Immature natural killer cell (primary cell): ENCODE measurements around the gene SMIM31. TPM values are rescaled to one million over a fixed set of nuclear protein-coding genes. Genes with fewer than 3 reads are reported as not detected.
A peak's percentile ranks its signal among the peaks of the same experiment; 100 is the strongest.

Experiments used
- DNase-seq, 3 donors: peaks; one replicate each; pipeline ENCODE4 v3.0.0; 2022; ENCODE audit warnings: mixed read lengths in 1 of 3
- H3K27ac Mint-ChIP-seq, 6 donors: one replicate each; pipeline ENCODE4 v1.8.0; 2020; ENCODE audit warnings: mixed read lengths in 6 of 6, mild to moderate bottlenecking in 5 of 6, inconsistent platforms in 4 of 6, moderate library complexity in 3 of 6
- H3K27me3 Mint-ChIP-seq, 3 donors: one replicate each; pipeline ENCODE4 v1.8.0; 2020 to 2021; ENCODE audit warnings: low read depth in 3 of 3, mild to moderate bottlenecking in 3 of 3, mixed read lengths in 3 of 3, moderate library complexity in 3 of 3, inconsistent platforms in 1 of 3
- H3K36me3 Mint-ChIP-seq, 3 donors: one replicate each; pipeline ENCODE4 v1.8.0; 2020; ENCODE audit warnings: mixed read lengths in 3 of 3, inconsistent platforms in 2 of 3, mild to moderate bottlenecking in 2 of 3
- H3K4me1 Mint-ChIP-seq, 2 donors: one replicate each; pipeline ENCODE4 v1.8.0; 2020; ENCODE audit warnings: inconsistent platforms in 2 of 2, mild to moderate bottlenecking in 2 of 2, mixed read lengths in 2 of 2, moderate library complexity in 1 of 2
- H3K4me3 Mint-ChIP-seq, 5 donors: one replicate each; pipeline ENCODE4 v1.8.0; 2020; ENCODE audit warnings: mild to moderate bottlenecking in 5 of 5, mixed read lengths in 5 of 5, inconsistent platforms in 3 of 5, moderate library complexity in 3 of 5
- H3K9me3 Mint-ChIP-seq, 6 donors: one replicate each; pipeline ENCODE4 v1.8.0; 2020; ENCODE audit warnings: mild to moderate bottlenecking in 6 of 6, mixed read lengths in 6 of 6, inconsistent platforms in 4 of 6, moderate library complexity in 3 of 6
- polyA plus RNA-seq, 3 donors: library from polyadenylated mRNA; unstranded; fragments of 300-500 nt; fragmentation: Illumina TruSeq; gene quantifications; one replicate each; pipeline ENCODE4 v1.2.3, GENCODE V29; 2021

SMIM31 gene
- polyA plus RNA-seq, result not detected

DNA sequence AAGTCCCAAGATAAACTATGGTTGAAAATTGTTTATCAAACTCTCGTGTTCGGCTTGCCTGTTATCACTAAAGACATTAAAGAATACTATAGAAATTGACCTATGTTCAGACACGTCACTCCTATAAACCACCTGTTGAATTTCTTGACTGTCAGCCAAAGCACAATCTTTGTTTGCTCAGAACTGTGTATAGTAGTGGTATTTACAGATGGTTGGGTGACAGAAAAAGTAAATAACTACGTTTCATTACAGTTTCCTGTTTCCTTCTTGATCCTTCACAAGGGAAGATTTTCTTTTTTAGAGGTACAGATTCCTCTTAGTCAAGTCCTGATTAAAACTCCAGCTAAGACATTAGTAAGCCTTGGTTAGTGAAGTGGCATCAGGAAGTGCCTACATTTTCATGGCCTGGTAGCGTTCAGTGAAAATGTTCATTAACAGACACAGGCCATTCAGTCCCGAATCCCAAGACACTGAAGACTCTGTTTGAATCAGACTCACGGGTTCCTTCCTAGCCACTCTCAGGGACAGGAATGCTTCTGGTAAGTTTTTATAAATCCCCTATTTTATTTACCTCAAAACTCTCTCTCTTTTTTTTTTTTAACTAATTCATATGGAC, at the start of gene SMIM31:
TSS of gene SMIM31 (plus strand) at position 259 of the 616 bp plus-strand sequence. CDS start 16,313 bp downstream, outside the sequence.
- Mint-ChIP-seq H3K27me3 (peaks cover 0 to 10% (median 1%) of the 10 kb centered on the region in 3 donors), H3K9me3 (peaks cover 0 to 19% (median 11%) of the 10 kb centered on the region in 6 donors), H3K4me3 (no peak within 1 kb of the TSS), H3K27ac (no peak within 1 kb of the TSS), H3K4me1 (no peaks in the 10 kb centered on the region), H3K36me3 (no peaks in the 10 kb centered on the region)
- DNase-seq, result no peak

DNA sequence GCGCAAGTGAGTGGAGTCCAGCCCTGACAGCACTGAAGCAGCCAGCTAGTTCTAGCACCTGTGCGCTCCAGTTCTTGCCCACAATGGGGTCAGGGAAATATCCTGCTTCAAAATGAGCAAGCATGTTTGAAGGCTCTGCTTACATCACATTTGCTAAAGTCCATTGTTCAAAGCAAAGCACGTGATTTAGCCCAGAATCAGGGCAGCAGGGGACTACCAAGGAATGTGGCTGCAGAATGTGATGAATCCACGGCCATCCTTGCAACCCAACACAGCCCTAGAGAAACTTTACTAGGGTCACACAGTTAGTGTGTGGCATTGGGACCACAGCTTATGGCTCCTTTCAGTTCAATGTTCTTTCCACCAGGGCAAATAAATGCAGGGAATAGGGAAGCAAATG, 47.3 kb upstream of the SMIM31 start:
- H3K27ac Mint-ChIP-seq, result no peak overlapping the region
- DNase-seq, result no peak
- H3K27me3 Mint-ChIP-seq, result peaks cover 0 to 2% (median 1%) of the 10 kb centered on the region in 3 donors
- H3K36me3 Mint-ChIP-seq, result no peaks in the 10 kb centered on the region
- H3K4me3 Mint-ChIP-seq, result no peak overlapping the region
- no peaks in the 10 kb centered on the region for H3K9me3 Mint-ChIP-seq
- H3K4me1 Mint-ChIP-seq, result no peaks in the 10 kb centered on the region

DNA sequence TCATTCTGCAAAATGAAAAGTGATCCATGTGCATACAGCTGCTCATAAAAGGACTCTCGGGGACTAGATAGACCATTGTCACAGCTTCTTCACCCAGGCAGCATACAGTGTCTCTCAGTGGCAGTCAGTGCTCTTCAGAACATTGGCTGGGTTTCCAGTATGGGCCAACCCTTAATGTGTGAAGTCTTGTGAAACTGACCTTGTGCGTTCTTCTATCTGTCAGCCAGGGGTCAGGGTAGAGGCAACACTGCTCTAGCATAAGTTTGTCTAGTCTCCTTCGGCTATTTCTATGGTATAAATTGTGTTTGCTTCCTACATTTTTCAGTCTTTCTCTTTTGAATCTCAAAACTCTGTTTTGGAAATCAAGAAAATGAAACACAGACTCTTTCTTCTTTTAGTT, 37.0 kb upstream of the SMIM31 start:
- Mint-ChIP-seq H3K27ac (no peak overlapping the region), H3K4me1 (no peaks in the 10 kb centered on the region)

DNA sequence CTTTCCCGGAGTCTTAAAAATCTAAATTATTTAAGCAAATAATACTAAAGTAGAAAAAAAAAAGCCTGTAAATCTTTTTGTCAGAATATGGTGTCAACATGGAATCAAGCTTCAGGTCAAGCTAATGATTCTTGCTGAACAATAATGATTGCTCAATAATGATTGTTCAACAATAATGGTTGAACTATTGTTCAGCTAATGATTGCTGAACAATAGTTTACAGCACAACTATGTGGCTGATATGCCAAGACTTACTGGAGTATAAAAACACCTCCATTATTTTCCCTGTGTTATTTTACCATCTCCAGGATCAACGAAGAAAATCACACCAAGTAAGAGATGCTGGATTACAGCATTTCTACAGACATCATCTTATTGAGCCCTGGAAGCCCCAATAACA, 35.1 kb upstream of the SMIM31 start:
- Mint-ChIP-seq H3K4me3 (no peak overlapping the region), H3K4me1 (peaks cover 2 to 5% of the 10 kb centered on the region in 2 donors), H3K27ac (no peak overlapping the region), H3K36me3 (peaks cover 0 to 6% (median 0%) of the 10 kb centered on the region in 3 donors), H3K27me3 (peaks cover 0 to 10% (median 1%) of the 10 kb centered on the region in 3 donors), H3K9me3 (no peaks in the 10 kb centered on the region)
- no peak for DNase-seq

More for the DNA sequence above, 37.0 kb upstream of the SMIM31 start:
- H3K27me3 Mint-ChIP-seq, result peaks cover 0 to 10% (median 0%) of the 10 kb centered on the region in 3 donors
- no peak for DNase-seq
- H3K36me3 Mint-ChIP-seq, result no peaks in the 10 kb centered on the region
- H3K4me3 Mint-ChIP-seq, result no peak overlapping the region
- H3K9me3 Mint-ChIP-seq, result peaks cover 0 to 3% (median 0%) of the 10 kb centered on the region in 6 donors

DNA sequence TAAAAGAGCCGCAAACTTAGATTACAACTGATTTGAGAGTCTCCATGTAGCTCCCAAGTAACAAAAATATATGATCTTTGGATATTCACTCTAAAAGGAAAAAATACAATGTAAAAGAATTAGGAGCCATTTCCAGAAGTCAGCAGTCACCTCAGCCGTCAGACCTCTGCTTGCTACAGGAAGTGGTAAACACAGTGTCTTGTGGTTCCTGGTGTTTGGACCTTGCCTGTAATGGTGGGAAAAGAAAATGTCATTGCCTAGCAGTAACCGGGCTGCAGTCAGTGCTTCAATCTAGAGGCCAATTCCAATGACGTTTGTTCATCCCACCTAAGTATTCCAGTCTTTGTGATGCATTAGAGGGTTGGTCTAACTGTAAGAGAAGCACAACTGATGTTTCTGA, 28.9 kb upstream of the SMIM31 start:
- DNase-seq, result peak; percentile 45 to 47 (median 46)
- Mint-ChIP-seq H3K27ac (peak overlapping the region in 3 of 6 donors; percentile 22 to 64 (median 47)), H3K27me3 (peaks cover 0 to 7% (median 3%) of the 10 kb centered on the region in 3 donors), H3K4me1 (peaks cover 27 to 29% of the 10 kb centered on the region in 2 donors), H3K9me3 (no peaks in the 10 kb centered on the region), H3K36me3 (peaks cover 0 to 7% (median 0%) of the 10 kb centered on the region in 3 donors), H3K4me3 (peak overlapping the region; percentile 43 to 74 (median 56))

DNA sequence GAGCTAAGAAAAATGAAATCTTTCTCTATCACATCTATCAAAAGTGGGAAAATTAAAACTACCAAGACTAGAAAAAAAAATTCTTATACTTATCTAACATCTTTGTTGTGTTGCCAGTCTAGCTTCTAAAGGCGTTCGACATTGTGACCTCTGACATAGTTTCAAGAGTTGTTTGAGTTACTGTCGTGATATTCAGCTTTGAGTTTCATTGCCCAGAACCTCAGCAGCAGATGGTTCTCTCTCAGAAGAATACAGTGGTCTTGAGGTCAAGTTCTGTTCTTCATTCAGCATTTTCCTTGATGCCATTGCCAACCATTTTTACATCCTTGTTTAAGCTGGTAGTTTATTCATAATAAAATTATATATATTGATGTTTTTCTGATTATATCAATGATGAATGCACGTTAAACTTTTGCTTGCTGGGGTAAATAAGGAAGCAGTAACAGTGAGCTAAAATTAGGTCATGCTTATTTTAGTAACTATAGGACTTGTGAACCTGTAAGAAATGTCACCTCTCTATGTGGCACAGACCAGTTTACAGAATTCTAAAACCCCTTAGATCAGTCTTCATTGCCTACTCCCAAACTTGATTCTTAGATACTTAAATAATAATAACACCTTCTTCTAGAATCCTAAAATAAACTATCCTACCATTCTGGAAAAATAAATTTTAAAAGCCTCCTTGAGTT, 23.1 kb upstream of the SMIM31 start:
- Mint-ChIP-seq H3K4me1 (peaks cover 25% of the 10 kb centered on the region in 2 donors), H3K4me3 (peak overlapping the region in 1 of 5 donors; percentile 36), H3K27me3 (peaks cover 0 to 8% (median 1%) of the 10 kb centered on the region in 3 donors), H3K9me3 (no peaks in the 10 kb centered on the region), H3K36me3 (no peaks in the 10 kb centered on the region), H3K27ac (peak overlapping the region in 1 of 6 donors; percentile 10)
- DNase-seq, result no peak

DNA sequence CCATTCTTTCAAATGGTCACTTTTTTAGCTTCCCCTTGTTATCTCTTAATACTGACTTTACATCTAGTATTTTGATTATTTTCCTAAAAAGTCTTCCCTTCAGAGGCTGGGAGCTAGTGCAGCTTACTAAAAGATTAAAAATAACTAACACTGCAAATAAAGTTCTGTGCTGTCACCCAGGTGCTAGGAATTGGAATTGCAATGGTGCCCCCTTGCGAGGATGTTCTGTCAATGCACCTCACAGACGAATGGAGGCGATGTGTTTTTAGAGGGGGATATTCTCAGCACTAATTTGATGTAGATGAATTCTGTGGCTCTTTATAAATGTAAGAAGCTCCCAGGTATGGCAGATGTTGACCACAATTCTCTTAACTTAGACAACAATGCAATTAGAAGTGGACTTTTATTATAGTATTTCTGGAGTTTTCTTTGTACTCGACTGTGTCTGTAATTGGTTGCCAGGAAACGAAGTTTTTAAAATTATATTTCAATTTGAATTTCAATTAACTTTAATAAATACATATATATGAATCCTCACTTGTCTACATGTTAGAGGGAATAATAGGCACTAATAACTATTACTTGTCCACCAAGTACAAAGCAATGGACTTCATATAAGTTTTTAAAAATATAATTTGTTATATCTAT, 22.0 kb upstream of the SMIM31 start:
- Mint-ChIP-seq H3K4me3 (peak overlapping the region in 2 of 5 donors; percentile 21 to 46), H3K36me3 (no peaks in the 10 kb centered on the region), H3K27ac (peak overlapping the region in 1 of 6 donors; percentile 19), H3K9me3 (no peaks in the 10 kb centered on the region), H3K27me3 (peaks cover 0 to 8% (median 1%) of the 10 kb centered on the region in 3 donors), H3K4me1 (peaks cover 23 to 25% of the 10 kb centered on the region in 2 donors)
- DNase-seq, result peak; percentile 25 to 53 (median 42)

DNA sequence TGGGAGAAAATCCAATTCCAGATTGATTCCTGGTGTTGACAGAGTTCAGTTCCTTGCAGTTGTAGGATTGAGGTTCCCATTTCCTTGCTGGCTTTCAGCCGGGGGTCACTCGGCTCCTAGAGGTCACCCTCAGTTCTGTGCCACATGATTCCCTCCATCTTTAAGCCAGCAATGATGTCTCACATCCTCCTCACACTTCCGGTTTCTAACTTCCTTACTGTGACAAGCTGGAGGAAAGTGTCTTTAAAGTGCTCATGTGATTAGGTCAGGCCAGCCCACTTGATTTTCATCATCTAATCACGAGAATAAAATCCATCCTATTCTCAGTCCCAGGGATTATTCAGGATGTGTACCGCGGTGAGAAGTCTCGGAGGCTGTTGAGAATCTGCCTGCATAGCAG, 19.4 kb upstream of the SMIM31 start:
- Mint-ChIP-seq H3K4me3 (no peak overlapping the region), H3K27ac (no peak overlapping the region), H3K36me3 (no peaks in the 10 kb centered on the region), H3K4me1 (peaks cover 23 to 25% of the 10 kb centered on the region in 2 donors), H3K27me3 (peaks cover 0 to 7% (median 2%) of the 10 kb centered on the region in 3 donors), H3K9me3 (no peaks in the 10 kb centered on the region)
- DNase-seq, result no peak

DNA sequence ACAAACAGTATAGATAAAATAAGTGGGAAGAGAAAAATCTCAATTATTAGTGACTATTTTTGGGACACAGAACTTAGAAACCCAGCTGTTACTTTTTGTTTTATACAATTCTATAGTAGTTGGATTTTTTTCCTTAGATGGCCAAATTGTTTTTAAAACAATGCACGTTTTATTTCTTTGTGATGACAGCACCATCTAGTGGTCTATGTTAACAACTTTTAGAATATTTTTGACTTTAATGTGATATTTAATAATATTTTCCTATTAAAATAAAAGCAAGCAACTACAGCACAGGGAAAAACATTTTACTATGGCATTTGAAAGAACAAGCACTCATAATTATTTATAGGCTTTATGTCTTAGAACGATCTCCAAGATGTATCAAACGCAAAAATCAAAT, 5.6 kb upstream of the SMIM31 start:
- H3K9me3 Mint-ChIP-seq, result peaks cover 0 to 19% (median 5%) of the 10 kb centered on the region in 6 donors
- no peak overlapping the region for H3K4me3 Mint-ChIP-seq
- peak in 1 of 3 donors; percentile 17 for DNase-seq
- no peak overlapping the region for H3K27ac Mint-ChIP-seq
- H3K36me3 Mint-ChIP-seq, result no peaks in the 10 kb centered on the region
- peaks cover 0 to 2% (median 1%) of the 10 kb centered on the region in 3 donors for H3K27me3 Mint-ChIP-seq
- H3K4me1 Mint-ChIP-seq, result no peaks in the 10 kb centered on the region

DNA sequence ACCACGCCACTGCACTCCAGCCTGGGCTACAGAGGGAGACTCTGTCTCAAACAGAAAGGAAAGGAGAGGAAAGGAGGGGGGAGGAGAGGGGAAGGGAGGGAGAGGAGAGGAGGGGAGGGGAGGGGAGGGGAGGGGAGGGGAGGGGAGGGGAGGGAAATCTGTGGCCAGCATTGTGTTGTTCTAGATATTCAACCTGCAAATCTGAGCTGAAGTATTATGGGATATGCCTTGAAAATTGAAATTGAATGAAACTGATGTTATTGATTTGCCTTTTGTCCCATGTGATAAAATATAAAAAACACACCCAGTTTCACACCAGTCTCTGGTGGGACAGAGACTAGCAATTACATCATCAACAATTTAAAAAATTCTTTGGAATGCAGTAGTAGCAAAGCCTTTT, 1.5 kb downstream of the SMIM31 start:
- Mint-ChIP-seq H3K36me3 (no peaks in the 10 kb centered on the region), H3K27ac (no peak overlapping the region), H3K4me1 (no peaks in the 10 kb centered on the region), H3K9me3 (peaks cover 0 to 19% (median 11%) of the 10 kb centered on the region in 6 donors), H3K27me3 (peaks cover 0 to 12% (median 0%) of the 10 kb centered on the region in 3 donors), H3K4me3 (no peak overlapping the region)
- no peak for DNase-seq

DNA sequence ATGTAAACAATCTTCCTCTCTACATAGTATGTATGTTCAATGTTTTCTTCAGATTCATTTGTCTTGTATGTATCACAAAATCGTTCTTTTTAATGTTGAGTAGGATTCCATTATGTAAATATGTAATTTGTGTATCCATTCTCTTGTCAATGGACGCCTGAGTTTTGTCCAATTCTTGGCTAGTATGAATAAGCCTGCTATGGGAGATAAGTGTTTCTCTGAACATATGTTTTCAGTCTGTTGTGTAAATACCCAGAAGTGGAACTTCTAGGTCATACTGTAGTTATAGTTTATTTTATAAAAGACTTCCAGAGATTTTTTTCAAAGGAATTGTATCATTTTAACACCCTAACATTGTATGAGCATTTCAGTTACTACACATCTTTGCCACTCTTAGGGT, 2.8 kb downstream of the SMIM31 start:
- H3K4me3 Mint-ChIP-seq, result no peak overlapping the region
- H3K27me3 Mint-ChIP-seq, result peaks cover 0 to 12% (median 0%) of the 10 kb centered on the region in 3 donors
- no peak for DNase-seq
- H3K36me3 Mint-ChIP-seq, result no peaks in the 10 kb centered on the region
- no peak overlapping the region for H3K27ac Mint-ChIP-seq
- H3K9me3 Mint-ChIP-seq, result peaks cover 0 to 17% (median 10%) of the 10 kb centered on the region in 6 donors
- no peaks in the 10 kb centered on the region for H3K4me1 Mint-ChIP-seq

DNA sequence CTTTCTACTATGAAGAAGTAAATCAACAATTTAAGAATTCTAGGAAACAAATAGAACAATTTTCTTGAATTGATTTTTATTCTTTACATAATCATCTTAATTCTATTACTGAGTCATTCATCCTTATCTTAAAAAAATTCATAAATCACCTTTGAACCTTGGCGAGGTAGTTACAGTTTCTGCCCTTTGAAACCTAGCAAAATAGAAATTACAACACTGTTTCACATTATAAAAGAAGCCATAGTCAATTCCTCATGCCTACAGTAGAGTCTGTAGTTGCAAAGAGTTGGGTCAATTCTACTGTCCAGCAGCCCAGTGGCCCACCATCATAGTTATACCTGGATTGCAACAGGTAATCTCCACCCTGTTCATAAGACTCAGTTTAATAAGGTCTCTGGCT, 7.3 kb downstream of the SMIM31 start:
- no peaks in the 10 kb centered on the region for H3K36me3 Mint-ChIP-seq
- peaks cover 0 to 8% (median 0%) of the 10 kb centered on the region in 6 donors for H3K9me3 Mint-ChIP-seq
- no peaks in the 10 kb centered on the region for H3K4me1 Mint-ChIP-seq
- DNase-seq, result no peak
- H3K27me3 Mint-ChIP-seq, result peaks cover 0 to 4% (median 1%) of the 10 kb centered on the region in 3 donors
- no peak overlapping the region for H3K27ac Mint-ChIP-seq
- no peak overlapping the region for H3K4me3 Mint-ChIP-seq

DNA sequence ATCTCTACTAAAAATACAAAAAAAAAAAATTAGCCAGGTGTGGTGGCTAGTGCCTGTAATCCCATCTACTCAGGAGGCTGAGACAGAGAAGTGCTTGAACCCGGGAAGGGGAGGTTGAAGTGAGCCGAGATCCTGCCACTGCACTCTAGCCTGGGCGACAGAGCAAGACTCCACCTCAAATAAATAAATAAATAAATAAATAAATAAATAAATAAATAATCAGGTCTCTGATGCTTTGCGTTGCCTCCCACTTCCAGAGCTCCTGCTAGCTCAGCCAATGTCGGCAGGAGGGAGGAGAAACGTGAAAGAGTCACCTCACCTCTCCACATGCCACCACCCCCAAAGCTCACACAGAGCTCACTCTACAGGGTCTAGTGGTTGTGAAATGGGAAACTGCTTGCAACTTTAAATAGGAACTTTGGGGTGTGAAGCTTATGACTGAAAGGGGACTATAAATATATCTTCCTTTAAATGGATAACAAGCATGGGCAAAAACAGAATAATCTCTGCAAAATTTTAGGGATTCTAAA, 7.9 kb downstream of the SMIM31 start:
- H3K36me3 Mint-ChIP-seq, result no peaks in the 10 kb centered on the region

More for the DNA sequence above, 7.9 kb downstream of the SMIM31 start:
- no peak for DNase-seq
- no peak overlapping the region for H3K4me3 Mint-ChIP-seq
- H3K9me3 Mint-ChIP-seq, result peaks cover 0 to 5% (median 0%) of the 10 kb centered on the region in 6 donors
- H3K4me1 Mint-ChIP-seq, result no peaks in the 10 kb centered on the region
- no peak overlapping the region for H3K27ac Mint-ChIP-seq
- peaks cover 0 to 4% (median 3%) of the 10 kb centered on the region in 3 donors for H3K27me3 Mint-ChIP-seq
